Smooth muscle cell (in vitro differentiated cells): ENCODE data around the gene FBXW7. TPM values are rescaled to one million over a fixed set of nuclear protein-coding genes. Genes with fewer than 3 reads are reported as not detected.

Source experiments
- DNase-seq: peaks from one replicate; lab custom pipeline; 2025; ENCODE audit not compliant: unreplicated experiment; lab: John Stamatoyannopoulos, UW
- H2AFZ ChIP-seq: fragments of 200-600 bp; sonication (generic); 2 replicates; pipeline ENCODE4 v1.6.0; 2016; ENCODE audit warnings: antibody characterized with exemption, low read depth, mild to moderate bottlenecking
- H3F3A ChIP-seq: fragments of 200-600 bp; sonication (generic); 2 replicates; pipeline ENCODE4 v1.6.0; 2017; ENCODE audit warnings: antibody characterized with exemption, low read depth
- H3K27ac ChIP-seq: fragments of 200-600 bp; sonication (generic); 2 replicates; pipeline ENCODE4 v1.5.1; 2016; ENCODE audit warnings: low read depth, mild to moderate bottlenecking
- H3K27me3 ChIP-seq: fragments of 200-600 bp; sonication (generic); 2 replicates; pipeline ENCODE4 v1.6.1; 2016; ENCODE audit warnings: low read depth, mild to moderate bottlenecking
- H3K36me3 ChIP-seq: fragments of 200-600 bp; sonication (generic); 2 replicates; pipeline ENCODE4 v1.5.1; 2016; ENCODE audit warnings: low read depth
- H3K4me1 ChIP-seq: fragments of 200-600 bp; sonication (generic); 2 replicates; pipeline ENCODE4 v1.5.1; 2016; ENCODE audit warnings: low read depth
- H3K4me2 ChIP-seq: fragments of 200-600 bp; sonication (generic); 2 replicates; pipeline ENCODE4 v1.6.0; 2016; ENCODE audit warnings: mild to moderate bottlenecking
- H3K4me3 ChIP-seq: fragments of 200-600 bp; sonication (generic); 2 replicates; pipeline ENCODE4 v1.5.1; 2016; ENCODE audit warnings: mild to moderate bottlenecking
- H3K79me2 ChIP-seq: fragments of 200-600 bp; sonication (generic); 2 replicates; pipeline ENCODE4 v1.6.0; 2016; ENCODE audit warnings: low read depth, mild to moderate bottlenecking
- H3K9ac ChIP-seq: fragments of 200-600 bp; sonication (generic); 2 replicates; pipeline ENCODE4 v1.6.0; 2016; ENCODE audit warnings: low read depth
- H3K9me3 ChIP-seq: fragments of 200-600 bp; sonication (generic); replicated peaks from 2 replicates; pipeline ENCODE4 v1.5.1; 2016; ENCODE audit warnings: low read depth
- H4K20me1 ChIP-seq: fragments of 200-600 bp; sonication (generic); 2 replicates; pipeline ENCODE4 v1.6.0; 2016; ENCODE audit warnings: low read depth
- CTCF ChIP-seq: fragments of 200-600 bp; sonication (generic); IDR thresholded peaks from 2 replicates; pipeline ENCODE4 v1.5.1; 2017; ENCODE audit warnings: borderline replicate concordance, mild to moderate bottlenecking, antibody characterized with exemption; ENCODE audit not compliant: insufficient read depth, poor library complexity, severe bottlenecking
- WGBS: methylation state at CpG from one replicate; pipeline ENCODE4 v1.1.7; 2016; ENCODE audit warnings: low lambda C conversion rate; 5-methylcytosine and 5-hydroxymethylcytosine counted together
- polyA plus RNA-seq: library from polyadenylated mRNA; unstranded; fragments of >200 nt; fragmentation: Nextera tagmentation; extraction: Ambion mirVana; gene quantifications from 2 replicates; pipeline ENCODE4 v1.2.1, GENCODE V29; 2016
- total RNA-seq: library from RNA; depleted of rRNA; stranded (reverse); fragments of >200 nt; gene quantifications from 2 replicates; pipeline ENCODE4 v1.2.3, GENCODE V29; 2014

Gene FBXW7
- total and polyA plus RNA-seq, 2 experiments from 2014 or later = 16.4 to 31.6 TPM

- H4K20me1 ChIP-seq = peaks cover 30% of the 10 kb centered on the region
- peaks cover 66% of the 10 kb centered on the region for H3K79me2 ChIP-seq
- WGBS = 93% methylated on average over 3 of the region's 3 CpGs
- H3K27ac ChIP-seq = no peak overlapping the region
- H2AFZ ChIP-seq = no peak overlapping the region
- no peaks in the 10 kb centered on the region for H3K9me3 ChIP-seq
- no peak for TF ChIP-seq CTCF
- no peaks in the 10 kb centered on the region for H3K27me3 ChIP-seq
- H3K9ac ChIP-seq = no peak overlapping the region
- H3K4me2 ChIP-seq = no peak overlapping the region
- no peaks in the 10 kb centered on the region for H3K4me1 ChIP-seq
- H3K36me3 ChIP-seq = no peaks in the 10 kb centered on the region
- DNase-seq = no peak
- no peaks in the 10 kb centered on the region for H3F3A ChIP-seq
- H3K4me3 ChIP-seq = no peak overlapping the region
These were observed 57.2 kb downstream of the FBXW7 start for GRCh38 chr4:152478461-152479237.

DNA sequence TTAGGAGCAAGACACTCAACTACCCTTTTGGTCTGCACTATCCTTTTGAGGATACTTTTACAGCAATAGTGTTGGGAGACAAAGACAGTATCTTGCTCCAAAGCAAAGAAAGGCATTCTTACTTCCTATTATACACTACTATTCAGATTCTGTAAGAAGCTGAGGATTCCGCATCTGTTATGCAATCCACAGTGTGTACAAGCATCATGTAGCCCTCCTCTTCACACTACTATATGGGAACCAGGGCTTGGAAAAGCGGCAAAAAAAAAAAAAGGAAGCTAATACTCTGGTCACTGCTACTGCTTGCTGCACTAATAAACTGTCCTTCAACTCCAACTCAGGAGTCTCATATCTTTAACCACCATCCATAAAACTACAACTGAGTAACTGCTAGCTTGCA, 59.1 kb downstream of the FBXW7 start:
- Histone ChIP-seq H4K20me1 (peaks cover 44% of the 10 kb centered on the region), H3K9me3 (no peaks in the 10 kb centered on the region), H3F3A (no peaks in the 10 kb centered on the region), H3K27me3 (no peaks in the 10 kb centered on the region), H3K27ac (no peak overlapping the region), H3K4me3 (no peak overlapping the region), H2AFZ (no peak overlapping the region), H3K36me3 (no peaks in the 10 kb centered on the region), H3K4me1 (no peaks in the 10 kb centered on the region), H3K4me2 (no peak overlapping the region), H3K79me2 (peaks cover 65% of the 10 kb centered on the region), H3K9ac (no peak overlapping the region)
- TF ChIP-seq CTCF = no peak
- no peak for DNase-seq
- WGBS = 73% methylated on average over 2 of the region's 2 CpGs

GRCh38 chr4:152471251-152471792, 64.6 kb downstream of the FBXW7 start:
- Histone ChIP-seq H3F3A (no peaks in the 10 kb centered on the region), H4K20me1 (peaks cover 65% of the 10 kb centered on the region), H3K27ac (no peak overlapping the region), H3K36me3 (no peaks in the 10 kb centered on the region), H3K4me3 (no peak overlapping the region), H3K9ac (no peak overlapping the region), H2AFZ (no peak overlapping the region), H3K9me3 (no peaks in the 10 kb centered on the region), H3K27me3 (no peaks in the 10 kb centered on the region), H3K79me2 (peaks cover 88% of the 10 kb centered on the region), H3K4me1 (no peaks in the 10 kb centered on the region), H3K4me2 (no peak overlapping the region)
- DNase-seq = no peak
- TF ChIP-seq CTCF = no peak
- WGBS = 98% methylated on average over 3 of the region's 3 CpGs
